HG03103 (cell line): ENCODE measurements around the gene CUBN.

Experiments
- ATAC-seq: cut with Tn5 transposase; IDR thresholded peaks from one replicate; pipeline ENCODE4 v1.9.1; 2021; ENCODE audit warnings: low read depth; ENCODE audit not compliant: unreplicated experiment

Gene CUBN

GRCh38 chr10:16934461-16934860 is 195.2 kb downstream of the CUBN start:
- no peak for ATAC-seq

GRCh38 chr10:16933783-16934182 is 195.8 kb downstream of the CUBN start:
- ATAC-seq: no peak

GRCh38 chr10:16931930-16932329 is 197.7 kb downstream of the CUBN start:
- ATAC-seq: no peak

GRCh38 chr10:16930540-16930939 is 199.1 kb downstream of the CUBN start:
- no peak for ATAC-seq

- ATAC-seq: no peak
Observed at GRCh38 chr10:16929069-16929468, 200.5 kb downstream of the CUBN start.

- no peak for ATAC-seq
Observed at GRCh38 chr10:16927546-16927945, 202.1 kb downstream of the CUBN start.

- ATAC-seq: no peak
Observed at GRCh38 chr10:16923726-16924125, 205.9 kb downstream of the CUBN start.

- ATAC-seq: no peak
Observed at GRCh38 chr10:16923309-16923708, 206.3 kb downstream of the CUBN start.

GRCh38 chr10:16919121-16919982 is 210.3 kb downstream of the CUBN start:
- ATAC-seq: no peak

GRCh38 chr10:16916496-16916895 is 213.1 kb downstream of the CUBN start:
- ATAC-seq: no peak

GRCh38 chr10:16915300-16915699 is 214.3 kb downstream of the CUBN start:
- ATAC-seq: no peak

GRCh38 chr10:16913266-16913665 is 216.3 kb downstream of the CUBN start:
- no peak for ATAC-seq

- no peak for ATAC-seq
Observed at GRCh38 chr10:16910793-16911164, 218.8 kb downstream of the CUBN start.

- ATAC-seq: no peak
Observed at GRCh38 chr10:16909961-16910792, 219.4 kb downstream of the CUBN start.

GRCh38 chr10:16909271-16909767 is 220.3 kb downstream of the CUBN start:
- ATAC-seq: no peak

GRCh38 chr10:16907687-16908086 is 221.9 kb downstream of the CUBN start:
- no peak for ATAC-seq

GRCh38 chr10:16905320-16905719 is 224.3 kb downstream of the CUBN start:
- ATAC-seq: no peak

- no peak for ATAC-seq
Observed at GRCh38 chr10:16904639-16905061, 225.0 kb downstream of the CUBN start.

- ATAC-seq: no peak
Observed at GRCh38 chr10:16904049-16904448, 225.6 kb downstream of the CUBN start.

- no peak for ATAC-seq
Observed at GRCh38 chr10:16902606-16903005, 227.0 kb downstream of the CUBN start.

- ATAC-seq: no peak
Observed at GRCh38 chr10:16901106-16901505, 228.5 kb downstream of the CUBN start.
